ENCODE results near the gene AMACR.
A peak's percentile ranks its signal among the peaks of the same experiment; 100 is the strongest.

The AMACR gene

DNA sequence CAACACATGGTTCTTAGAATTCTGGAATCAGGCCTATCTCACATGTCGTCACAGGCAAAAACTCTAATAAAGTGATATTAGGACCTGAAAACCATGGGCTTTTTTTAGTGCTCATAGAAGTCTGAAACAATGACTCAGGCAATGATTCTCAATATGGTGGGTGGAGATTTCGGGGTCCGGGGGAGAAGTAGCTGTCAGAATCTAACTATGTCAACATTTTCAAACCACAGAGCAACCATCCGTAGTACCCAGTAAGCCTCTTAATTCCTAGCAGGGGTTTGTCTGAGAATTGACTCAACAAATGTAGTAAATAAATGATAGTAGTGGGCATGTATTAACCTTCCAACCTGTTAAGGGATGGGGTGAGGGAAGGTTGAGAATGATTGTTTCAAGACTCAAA is 2.6 kb downstream of the AMACR start:
- no peak for DNase-seq

DNA sequence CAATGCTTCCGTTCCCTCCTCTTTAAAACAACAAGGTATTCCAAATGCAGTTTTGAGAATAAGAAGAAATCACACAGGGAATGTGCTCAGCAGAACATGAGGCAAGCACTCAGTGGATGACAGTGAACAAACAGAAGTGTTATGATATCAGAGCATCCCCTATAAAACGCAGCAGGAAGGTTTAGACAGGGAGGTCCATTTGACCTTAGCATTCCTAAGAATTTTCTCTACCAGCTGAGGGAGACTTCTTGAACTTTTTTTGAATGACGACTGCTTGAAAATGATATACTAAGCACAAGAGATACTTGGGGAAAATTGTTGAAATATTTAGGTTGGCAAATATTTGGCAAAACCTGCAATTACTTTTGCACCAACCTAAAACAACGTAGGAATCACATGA is 3.9 kb downstream of the AMACR start:
- no peak for DNase-seq

DNA sequence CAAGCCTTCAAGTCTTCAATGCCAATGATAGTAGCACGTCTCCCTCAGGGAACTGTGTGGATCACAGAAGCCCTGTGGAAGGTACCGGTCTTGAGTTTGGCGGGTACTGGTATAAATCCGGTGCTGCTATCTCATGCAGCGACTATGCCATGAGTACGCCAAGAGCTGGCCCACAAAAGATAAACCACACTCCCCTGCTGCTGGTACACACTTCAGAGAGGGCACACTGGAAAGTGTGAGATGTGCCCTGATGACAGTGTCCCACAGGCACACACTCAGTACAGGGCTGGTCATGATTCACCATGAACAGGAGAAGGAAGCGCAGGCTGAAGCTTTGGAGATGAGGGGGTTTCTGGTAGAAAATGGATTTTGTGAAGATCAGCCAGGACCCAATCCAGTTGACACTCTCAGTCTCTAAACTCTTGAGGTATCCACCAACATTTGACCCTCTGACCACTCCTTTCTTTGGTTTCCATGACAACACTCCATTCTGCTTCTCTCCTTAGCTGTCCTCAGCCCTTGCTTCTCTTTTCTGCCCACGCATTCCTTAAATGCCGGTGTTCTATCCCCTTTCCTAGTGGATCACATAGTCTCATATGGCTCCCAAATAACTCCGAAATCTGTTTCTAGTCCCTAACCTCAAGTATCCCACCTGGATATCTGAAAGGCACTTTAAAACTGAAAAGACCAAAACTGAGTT is 5.1 kb downstream of the AMACR start:
- DNase-seq = no peak

DNA sequence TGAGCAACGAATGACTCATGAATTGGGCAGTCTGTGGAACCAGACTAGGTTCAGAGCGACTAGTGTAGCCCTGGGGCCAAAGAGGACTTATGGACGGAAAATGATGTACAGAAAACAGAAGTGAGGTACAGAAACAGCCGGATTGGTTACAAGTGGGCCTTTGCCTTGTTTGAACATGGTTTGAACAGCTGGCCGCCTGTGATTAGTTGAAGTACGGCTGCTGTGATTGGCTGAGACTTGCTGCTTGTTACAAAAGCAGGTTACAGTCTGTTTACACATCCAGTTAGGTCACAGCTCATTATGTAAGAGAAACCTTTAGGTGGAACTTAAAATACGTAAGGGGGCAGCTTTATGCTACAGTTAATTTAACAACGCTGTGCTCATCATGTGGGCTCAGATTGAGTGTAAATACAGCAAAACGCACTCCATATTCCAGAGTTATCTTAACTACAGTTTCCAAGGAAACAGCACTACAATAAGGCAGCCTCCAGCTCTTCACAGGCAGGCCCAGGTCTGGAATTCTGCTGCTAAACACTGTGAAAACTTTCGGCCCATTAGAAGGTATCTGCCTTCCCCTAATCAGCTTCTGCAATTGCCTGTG is 6.5 kb downstream of the AMACR start:
- DNase-seq = peak; percentile 98

DNA sequence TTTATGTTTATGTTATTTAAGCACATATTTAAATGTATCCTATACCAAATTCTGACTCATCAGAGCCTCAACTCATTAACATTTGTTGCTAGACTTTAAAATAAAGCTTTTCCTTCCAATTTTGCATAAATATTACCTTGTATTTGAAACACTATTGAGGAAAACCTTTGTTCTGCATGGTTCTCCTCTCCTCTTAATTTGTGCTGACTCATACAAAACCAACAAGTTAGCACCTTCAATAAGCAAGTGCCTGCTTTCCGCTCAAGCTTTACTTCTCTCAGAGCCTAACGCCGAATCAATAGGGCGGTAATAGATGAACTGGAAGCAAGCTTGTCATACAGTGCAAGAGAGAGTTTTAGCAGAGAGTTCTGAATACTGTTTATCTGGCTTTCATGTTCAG is 7.9 kb downstream of the AMACR start:
- DNase-seq = peak; percentile 39

DNA sequence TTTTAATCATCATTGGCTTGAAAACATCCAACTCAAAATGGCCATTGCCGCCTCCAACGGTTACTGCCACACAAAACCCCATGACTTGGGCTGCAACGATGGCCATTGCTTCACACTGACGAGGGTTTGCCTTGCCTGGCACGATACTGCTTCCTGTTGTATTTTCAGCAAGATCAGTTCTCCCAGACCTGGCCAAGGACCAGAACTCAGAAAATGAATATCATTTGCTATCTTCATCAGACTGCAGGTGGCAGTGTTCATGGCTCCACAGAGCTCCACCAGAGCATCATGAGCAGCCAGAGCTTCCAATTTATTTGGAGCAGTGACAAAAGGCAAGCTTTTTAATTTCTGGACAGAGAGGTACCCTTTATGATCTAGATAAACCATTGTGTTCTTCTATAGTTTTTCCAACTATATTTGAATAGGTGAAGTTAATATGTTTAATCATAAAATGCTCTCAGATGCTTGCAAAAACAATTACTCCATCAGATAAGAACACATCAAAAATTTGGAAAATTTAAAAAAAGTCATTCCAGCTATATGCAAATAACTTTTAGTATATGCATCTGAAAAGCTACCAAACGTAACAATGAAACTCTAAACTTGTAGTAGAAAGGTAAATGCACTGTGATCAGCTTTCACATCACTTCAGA is 10.4 kb downstream of the AMACR start:
- peak; percentile 72 for DNase-seq

DNA sequence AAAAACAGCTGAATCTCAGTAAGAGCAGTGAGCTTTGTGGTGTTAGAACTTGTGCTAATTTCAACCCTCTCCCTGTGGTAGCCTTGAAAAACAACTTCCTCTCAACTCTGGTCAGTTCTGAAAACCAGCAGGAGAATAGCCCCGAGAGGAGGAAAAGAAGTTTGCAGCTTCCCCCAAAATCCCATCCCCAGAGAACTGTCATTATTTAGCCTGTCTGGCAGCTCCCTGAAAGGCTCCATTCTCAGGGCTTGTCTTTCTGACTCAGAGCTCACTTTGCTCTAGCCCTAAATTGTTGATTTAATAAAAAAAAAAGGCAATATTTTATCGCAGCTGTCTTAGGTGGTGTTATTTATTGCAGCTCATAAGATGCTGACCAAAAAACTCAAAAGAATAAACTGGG is 12.0 kb downstream of the AMACR start:
- no peak for DNase-seq

DNA sequence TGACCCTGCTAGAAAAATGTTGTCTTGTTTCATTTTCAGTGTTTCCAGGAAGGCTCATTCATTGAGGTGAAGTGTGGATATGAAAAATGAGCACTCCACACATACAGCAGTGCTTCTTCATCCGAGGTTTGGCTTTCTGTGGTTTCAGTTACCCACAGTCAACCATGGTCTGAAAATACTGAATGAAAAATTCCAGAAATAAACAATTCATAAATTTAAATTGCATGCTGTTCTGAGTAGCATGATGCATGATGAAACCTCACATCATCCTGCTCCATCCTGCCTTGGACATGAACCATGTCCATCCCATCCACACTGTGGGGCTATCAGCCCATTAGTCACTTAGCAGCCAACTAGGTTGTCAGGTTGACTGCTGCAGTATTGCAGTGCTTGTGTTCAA is 13.0 kb downstream of the AMACR start:
- DNase-seq = no peak

DNA sequence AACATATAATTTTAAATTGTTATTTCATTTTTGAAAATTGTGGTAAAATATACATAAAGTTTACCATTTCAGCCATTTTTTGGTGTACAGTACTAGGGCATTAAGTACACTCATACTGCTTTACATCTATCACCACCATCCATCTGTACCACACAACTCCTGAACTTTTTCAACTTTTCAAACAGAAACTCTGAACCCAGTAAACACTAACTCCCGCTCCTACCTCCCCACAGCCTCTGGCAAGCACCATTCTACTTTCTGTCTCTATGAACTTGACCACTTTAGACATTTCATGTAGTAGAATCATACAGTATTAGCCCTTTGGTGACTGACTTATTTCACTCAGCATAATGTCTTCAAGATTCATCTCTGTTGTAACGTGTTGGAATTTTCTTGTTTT is 15.0 kb downstream of the AMACR start:
- no peak for DNase-seq

DNA sequence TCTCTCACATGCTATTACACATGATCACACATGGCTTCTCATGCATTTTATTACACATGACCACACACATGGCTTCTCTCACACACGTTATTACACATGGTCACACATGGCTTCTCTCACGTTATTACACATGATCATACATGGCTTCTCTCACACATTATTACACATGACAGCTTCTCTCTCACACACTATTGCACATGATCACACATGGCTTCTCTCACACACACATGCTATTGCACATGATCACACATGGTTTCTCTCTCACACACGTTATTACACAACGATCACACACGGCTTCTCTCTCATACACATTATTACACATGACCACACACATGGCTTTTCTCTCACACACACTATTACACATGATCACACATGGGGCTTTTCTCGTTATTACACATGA is 22.4 kb downstream of the AMACR start:
- DNase-seq = no peak

DNA sequence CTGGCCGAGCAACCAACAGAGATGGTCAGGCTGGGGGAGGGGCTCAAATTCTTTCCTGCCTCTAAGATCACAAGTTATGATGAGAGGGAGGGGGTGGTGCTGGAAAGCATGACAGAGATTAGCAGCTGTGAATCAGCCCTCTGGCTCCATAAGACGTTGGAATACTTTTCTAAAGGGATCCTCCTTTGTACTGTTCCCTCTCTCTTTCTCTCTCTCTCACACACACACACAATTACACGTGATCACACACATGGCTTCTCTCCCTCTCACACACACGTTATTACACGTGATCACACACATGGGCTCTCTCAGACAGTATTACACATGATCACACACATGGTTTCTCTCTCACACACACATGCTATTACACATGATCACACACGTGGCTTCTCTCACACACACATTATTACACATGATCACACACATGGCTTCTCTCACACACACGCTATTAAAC is 23.2 kb downstream of the AMACR start, which contains the start of gene SLC45A2:
TSS of gene SLC45A2 (minus strand) at position 23 of the 454 bp plus-strand sequence. CDS start 110 bp downstream, outside the sequence.
- no peak for DNase-seq

DNA sequence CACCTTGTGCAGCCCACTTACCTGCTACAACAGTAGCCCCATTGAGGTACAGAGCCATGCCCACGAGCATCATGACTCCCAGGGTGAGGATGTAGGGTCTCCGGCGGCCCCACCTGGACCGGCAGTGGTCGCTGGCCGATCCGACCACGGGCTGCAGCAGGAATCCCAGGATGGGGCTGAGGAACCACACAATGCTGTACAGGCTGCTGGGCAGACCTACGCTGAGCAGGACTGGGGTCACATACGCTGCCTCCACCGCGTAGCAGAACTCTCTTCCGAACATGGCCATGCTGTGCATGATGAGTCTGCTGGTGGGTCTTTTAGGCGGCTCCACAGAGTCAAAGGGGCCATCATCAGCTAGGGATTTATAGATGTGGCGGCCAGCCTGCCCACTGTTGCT is 23.7 kb downstream of the AMACR start:
- no peak for DNase-seq

DNA sequence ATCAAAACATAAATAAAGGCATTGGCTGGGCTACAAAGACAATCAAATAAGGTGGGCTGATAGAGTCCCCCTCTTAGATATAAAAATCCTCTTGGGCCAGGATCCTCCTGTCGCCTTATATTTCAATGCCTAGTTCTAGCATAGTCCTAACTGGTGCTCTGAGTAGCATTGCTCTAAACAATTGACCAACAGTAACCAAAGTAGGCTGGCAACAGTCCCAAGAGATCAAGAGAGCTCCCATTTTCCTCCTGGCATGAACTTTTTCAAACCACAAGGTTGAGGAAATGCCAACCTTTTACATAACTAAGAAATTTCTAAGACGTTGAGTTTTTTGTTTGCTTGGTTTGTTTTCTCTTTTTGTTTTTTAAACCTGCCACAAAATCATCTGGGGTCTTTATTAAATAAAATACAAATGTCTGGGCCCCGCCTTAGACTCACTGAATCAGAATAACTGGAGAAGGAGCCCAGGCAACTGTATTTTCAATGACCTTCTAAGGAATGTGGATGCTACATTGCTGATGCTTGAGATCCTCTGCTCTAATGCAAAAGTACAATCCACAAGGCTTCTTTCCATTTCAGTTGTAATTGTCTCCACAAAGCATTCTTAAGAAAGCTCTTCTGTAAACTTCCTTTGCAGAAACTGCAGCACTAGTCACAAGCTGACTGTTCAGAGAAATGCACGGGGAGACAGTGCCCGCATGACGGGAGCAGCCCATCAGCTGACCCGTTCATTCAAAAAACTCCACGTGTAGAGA is 26.3 kb downstream of the AMACR start:
- DNase-seq = no peak

DNA sequence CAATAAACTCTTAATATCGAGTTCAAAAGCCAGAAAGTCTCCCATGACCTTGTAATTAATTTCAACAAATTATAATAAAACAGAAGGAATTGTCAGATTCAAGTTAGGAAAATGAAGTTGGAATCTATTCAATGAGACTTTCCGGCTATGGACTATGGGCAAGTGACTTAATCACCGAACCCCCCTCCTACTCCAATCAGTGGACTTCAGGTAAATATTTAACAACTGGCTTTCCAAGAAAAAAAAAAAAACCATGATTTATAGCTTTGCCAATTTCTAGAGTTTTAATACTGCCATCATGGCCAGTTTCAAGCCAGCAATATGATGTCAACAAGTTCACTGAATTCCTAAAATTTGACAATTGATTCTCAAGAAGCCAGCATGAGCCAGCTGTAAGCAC is 27.8 kb downstream of the AMACR start:
- no peak for DNase-seq

DNA sequence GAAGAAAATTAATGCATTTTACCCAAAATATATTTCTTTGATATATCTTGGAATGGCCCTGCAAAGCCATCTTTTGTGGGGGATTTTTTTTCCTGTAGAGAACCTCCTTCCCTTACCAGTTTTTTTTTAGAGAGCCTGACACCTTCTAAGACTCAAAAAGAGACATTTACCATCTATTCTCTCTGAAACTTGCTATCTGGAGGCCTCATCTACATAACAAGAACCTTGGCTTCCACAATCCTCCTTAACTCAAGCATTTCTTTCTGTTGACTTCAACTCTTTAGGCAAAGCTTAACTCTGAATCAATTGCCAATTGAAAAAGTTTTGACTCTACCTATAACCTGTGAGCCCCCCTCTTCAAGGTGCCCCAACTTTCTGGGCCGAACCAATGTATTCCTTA is 29.5 kb downstream of the AMACR start:
- DNase-seq = no peak

DNA sequence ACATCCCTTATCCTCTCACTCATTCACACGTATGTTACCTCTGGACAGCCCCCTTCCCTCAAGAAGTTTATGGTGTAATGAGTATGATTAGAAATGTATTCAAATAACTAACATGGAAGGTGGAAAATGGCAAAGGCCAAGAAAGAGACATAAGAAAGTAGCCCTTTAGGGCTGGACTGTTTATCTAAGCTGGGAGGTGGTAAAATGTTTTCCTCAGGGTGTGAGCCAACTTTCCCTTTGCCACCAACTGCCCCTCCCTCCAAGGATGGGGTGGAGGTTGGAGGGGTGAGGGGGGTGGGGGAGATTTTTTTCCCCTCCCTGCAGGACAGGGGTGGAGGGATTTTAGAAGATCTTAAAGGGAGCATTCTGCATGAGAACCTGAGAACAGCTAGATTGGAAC is 31.5 kb downstream of the AMACR start:
- DNase-seq = no peak

DNA sequence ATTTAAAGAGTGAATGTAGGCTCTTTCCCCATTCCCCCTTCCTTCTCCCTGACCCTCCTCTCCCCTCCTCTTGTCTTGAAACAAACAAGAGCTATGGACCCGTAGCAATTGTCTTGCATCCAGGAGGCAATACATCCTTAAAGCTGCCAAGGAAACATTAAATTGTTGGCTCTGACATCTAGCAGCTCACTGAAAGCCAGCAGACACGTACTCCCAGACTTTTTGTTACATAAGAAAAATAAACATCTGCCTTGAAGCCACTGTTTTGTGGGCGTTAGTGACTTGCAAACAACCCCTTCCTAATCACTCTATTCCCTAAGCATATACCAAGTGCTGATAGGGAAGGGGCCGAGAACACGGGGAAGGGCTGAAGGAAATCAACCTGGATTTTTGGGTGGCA is 32.0 kb downstream of the AMACR start:
- no peak for DNase-seq

DNA sequence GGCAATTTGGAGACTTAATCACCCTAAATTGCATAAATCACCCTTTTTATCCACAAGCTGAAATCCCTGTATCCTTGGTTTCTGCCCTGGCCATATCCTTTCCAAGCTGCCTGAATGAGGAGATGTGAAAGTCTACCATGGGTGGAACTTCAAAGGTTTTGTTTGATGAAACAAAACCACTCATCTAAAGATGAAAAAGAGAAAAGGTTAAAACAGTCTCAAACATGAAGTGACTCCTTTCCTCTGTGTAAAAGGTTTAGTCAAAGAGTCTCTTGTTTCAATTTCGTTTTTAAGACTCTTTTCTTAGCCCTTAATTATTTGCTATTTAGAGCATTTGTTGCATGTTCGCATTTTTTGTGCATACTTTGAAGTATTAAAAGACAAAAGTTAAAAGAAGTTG is 34.6 kb downstream of the AMACR start:
- DNase-seq = no peak

DNA sequence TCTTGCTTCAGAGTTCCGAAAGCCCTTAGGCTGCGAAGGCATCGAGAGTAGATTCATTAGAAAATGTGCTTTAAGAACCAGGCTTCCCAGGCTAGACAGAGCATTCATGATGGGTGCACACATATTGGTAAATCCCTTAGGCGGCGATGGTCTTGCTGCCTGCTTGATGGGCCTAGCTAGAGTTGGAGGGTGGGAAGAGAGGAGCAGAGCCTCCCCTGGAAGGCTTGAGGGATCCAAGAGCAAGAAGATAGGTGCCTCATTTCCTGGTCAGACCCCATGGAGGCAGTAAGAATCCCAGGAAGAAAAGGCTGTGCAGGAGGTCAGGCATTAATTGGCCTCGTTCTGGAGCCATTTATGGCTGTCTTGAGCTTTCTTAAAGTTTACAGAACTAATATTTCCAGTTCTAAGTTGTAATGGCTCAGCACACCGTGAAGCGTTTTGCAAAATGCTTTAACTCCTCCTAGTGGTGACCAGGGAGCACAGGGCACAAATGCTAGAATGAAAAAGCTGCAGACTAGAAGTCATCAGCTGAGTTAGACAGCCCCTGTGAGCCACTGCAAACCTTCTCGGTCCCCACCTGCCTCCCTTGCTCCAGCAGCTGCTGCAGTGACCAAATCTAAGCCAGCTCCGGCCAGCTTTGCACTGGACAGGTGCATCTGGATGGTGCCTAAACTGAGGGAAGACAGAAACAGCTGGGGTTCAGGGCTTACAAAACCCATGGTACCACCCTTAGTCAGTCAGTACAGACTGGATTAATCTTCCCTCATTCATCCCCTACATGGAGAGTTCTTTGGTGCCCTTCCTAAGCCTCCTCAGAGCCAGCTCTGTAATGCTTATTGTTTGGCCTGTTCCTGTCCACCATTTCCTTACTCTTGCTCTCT is 38.0 kb downstream of the AMACR start:
- no peak for DNase-seq

DNA sequence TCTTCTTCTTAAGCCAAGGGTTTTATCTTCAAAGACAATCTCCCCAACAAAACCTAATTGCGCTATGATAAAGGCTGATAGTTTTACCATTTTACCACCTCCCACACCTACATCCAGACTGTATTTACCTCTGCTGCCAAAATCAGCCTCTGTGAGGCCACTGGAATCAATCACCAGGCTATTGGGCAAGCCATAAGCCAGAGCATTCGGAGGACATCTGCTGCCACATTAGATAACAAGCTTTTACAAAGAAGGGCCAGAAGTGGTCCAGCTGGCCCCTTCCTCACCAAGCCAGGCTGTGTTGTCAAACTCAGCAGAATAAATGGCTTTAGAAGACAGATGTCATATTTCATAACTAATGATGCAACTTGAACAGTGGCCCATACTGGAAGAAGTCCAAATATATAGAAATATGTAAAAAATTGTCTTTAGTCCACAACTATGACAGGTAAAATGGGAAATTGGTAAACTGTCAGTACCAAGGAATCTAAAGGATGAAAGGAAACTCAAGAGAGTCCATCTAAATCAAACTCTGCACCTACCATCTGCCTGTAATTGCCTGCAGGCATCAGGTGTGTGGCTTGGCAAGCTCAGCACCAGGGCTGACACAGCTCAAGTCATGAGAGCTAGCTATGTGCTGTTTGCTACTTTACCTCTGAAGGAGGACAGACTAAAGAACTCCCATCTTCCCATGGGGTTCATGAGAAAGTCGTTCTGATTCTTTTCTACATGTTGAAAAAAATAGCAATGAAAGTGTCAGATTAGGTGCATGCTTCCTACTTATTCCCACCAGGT is 39.4 kb downstream of the AMACR start:
- no peak for DNase-seq

DNA sequence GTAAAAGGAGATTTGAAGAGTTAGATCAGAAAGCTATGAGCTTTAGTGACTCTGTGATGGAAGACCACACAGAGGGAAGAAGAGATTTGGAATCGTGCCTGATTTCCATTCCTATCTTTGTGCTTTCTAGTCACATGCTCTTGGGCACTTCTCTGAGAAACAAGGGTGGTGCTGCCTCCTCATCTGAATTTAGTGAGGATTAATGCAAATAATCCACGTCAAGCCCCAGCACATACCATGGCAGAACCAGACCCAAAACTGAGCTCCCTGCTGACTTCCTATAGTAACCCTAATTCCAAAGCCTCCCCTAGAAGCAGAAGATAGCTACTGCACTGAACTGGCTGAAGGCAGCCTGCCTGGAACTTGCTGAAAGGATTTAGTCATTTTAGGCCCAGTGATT is 41.0 kb downstream of the AMACR start:
- no peak for DNase-seq

Measured in NCI-H510A treated with DMSO at 0.1 percent for 48 hours (cell line).